DOHH2 (cell line): ENCODE data around the gene APMAP.

Experiments used
- CTCF ChIP-seq: fragments of 200-600 bp; sonication (generic); IDR thresholded peaks from one replicate; pipeline ENCODE4 v1.5.1; 2014; ENCODE audit warnings: antibody characterized with exemption, mild to moderate bottlenecking, low read depth, low read length; ENCODE audit not compliant: poor library complexity, severe bottlenecking
- EZH2phosphoT487 ChIP-seq: fragments of 200-600 bp; sonication (generic); IDR thresholded peaks from 2 replicates; pipeline ENCODE4 v1.6.1; 2017; ENCODE audit warnings: borderline replicate concordance, mild to moderate bottlenecking, antibody characterized with exemption, low read length, moderate library complexity, mixed read lengths

- TF ChIP-seq CTCF, result no peak
- no peak for TF ChIP-seq EZH2phosphoT487
Measured at GRCh38 chr20:25037288-25038102, 44.9 kb upstream of the APMAP start.
